NCI-H1048 (cell line): ENCODE measurements around the gene CD93.

Experiments used
- DNase-seq: peaks from one replicate; lab custom pipeline; 2025; lab: John Stamatoyannopoulos, UW

CD93 gene

GRCh38 chr20:23120261-23120660, 34.1 kb upstream of the CD93 start:
- DNase-seq: no peak

DNA sequence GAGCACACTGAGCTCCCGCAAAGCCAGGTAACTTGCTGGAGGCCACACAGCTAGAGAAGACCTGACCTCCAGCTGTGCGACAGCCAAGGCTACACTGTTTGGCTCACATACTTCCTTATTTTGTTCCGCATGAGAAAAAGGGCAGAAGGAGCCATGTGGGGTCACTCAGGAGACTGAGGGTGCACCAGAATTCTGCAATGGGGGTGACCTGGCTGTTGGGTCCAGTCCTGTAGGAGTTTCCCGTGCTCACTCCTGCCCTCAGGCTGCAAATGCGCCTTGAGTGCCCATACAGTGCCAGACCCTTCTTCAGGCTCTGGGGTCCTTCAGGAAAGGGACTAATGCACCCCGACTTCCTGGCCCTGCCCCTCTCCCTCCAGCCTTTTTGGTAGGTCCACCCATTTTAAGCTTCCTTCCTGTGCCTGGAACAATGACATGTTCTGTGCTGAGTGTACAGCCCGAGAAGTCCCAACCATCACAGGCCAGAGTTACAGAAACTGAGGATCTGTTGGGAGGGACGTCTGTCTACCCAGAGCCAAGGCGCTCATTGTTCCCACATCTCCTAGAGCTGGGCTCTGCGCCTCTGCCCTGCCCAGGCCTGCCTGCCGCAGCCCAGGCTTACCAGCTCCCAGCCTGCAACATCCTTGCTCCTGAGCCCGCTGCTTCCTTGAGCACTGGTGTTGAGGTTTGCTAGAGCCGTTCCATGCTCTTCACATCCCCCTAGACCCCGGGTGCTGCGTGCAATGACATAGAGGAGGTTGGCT, 33.5 kb upstream of the CD93 start:
- no peak for DNase-seq

DNA sequence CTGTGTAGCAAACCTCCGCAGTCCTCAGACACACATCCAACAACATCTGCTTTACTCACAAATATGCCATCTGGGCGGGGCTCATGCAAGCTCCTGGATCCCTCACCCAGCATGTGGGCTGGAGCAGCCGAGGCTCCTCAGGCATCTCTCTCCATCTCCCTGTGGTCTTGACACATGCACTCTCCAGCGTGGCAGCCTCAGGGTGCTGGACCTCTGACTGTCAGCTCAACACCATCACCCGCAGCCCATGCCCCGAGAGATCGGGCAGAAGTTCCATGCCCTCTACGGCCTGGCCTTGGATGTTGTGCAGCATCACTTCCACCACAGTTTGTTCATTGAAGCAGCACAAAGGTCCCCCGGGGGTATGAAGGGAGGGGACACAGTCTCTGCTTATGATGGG, 32.6 kb upstream of the CD93 start:
- no peak for DNase-seq

DNA sequence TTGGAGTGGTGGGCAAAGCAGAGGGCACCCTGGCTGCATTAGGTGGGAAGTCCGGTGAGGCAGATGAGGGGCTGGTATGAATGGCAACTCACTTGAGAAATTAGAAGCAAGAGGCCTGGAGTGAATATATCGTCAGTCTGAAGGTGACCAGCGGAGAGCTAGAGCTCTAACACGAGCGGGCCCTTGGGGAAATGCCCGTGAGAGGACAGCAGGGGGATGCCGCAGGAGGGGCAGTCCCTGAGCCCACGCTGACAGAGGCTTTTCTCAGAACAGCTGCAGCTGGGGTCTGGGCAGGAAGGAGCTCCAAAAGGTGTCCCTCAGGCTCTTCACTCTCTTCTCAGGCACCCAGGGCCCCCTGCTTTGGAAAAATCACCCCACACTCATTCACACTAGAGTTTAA, 32.0 kb upstream of the CD93 start:
- no peak for DNase-seq

- no peak for DNase-seq
Measured at GRCh38 chr20:23117738-23118137, 31.6 kb upstream of the CD93 start.

GRCh38 chr20:23116311-23117089, 30.4 kb upstream of the CD93 start:
- no peak for DNase-seq

- no peak for DNase-seq
Measured at GRCh38 chr20:23115822-23116221, 29.7 kb upstream of the CD93 start.

DNA sequence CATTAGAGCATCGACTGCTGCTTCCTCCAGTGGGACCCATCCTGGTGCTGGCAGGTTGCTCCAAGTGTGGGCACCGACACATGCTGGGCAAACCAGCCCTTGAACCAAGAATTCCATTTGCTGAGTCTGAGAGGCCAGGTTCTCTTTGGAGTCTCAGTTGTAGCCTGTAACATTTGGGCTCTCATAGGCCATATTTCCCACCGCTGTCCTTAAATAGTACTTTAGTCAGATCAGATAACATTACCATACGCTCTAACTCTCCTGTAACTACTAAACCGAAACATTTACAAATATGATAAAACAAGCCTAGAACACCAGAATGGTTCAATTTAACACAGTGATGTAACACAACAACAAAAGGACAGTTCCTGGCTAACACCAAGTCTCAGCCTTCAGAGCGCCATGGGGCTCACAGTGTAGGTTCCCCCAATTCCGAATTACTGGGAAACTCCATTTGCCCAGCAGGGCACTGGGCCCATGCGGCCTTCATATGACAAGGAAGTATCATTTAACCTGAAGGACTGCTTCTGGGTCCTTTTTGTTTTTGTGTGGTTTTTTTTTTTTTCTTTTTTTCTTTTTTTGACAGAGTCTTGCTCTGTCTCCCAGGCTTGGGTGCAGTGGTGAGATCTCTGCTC, 28.4 kb upstream of the CD93 start:
- DNase-seq: no peak

GRCh38 chr20:23114018-23114417, 27.9 kb upstream of the CD93 start:
- no peak for DNase-seq

DNA sequence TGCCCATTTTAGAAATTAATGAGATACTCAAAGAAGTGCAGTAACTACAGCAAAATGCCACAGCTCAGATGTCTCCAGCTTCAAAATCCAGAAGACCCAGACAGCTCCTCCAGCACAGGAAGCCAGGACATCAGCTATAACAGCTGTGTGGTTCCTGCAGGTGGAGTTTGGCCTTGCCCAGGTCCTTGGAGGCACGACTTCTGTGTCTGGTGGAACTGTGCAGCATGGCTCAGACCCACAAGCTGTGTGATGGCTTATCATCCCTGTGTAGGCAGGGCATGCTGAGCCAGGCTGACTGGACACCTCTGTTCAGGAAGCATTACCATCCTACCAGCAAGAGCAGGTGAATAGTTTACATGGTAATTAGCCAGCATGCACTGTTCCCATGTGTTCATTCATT, 26.5 kb upstream of the CD93 start:
- DNase-seq: no peak

GRCh38 chr20:23111944-23112342, 25.8 kb upstream of the CD93 start:
- DNase-seq: no peak

DNA sequence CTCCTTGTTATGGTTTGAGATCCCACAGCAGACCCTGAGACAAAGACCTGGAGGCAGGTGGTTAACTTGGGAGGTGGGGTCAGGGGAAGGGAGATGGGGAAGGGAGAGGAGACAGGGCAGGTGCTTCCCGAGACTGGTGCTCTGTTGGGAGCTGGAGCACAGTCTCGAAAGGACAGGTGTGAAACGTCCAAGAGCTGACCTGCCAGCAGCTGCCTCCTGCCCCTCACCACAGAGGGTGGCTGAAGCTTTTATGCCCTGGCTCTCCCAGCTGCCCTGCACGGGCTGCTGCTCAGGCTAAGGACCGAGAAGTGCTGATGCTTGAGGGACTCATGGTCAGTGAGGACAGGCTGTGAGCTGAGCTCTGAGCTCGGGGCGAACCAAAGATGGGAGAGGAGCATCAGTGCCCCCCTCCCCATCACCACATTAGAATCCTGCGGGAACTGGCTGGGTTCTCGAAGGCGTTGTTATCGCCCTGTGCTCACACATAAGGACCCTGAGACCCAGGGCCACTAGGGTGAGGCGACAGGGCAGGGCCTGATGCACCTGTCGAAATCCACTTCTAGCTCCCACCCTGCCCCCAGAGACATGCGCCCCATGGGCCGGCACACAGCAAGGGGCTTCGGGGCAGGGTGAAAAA, 25.3 kb upstream of the CD93 start:
- no peak for DNase-seq

DNA sequence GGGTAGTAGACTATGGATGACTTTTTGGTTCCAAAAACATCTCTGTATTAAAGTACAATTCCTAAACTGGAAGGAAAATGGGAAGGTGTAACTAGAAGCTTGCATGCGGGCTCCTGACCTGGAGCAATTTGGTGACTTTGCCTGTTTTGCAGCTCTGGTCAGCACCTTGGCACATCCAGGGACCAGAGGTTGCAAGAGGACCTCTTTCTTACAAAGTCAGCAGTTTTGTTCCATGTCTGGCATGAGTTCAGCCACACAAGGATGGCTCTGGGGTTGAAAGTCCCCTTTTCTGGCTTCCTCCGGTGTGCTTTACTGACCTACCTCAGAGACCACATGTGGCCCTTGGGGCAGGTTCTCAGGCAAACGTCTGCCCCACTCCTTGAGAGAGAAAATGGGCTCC, 22.7 kb upstream of the CD93 start:
- no peak for DNase-seq

GRCh38 chr20:23107466-23107865, 21.3 kb upstream of the CD93 start:
- DNase-seq: no peak

DNA sequence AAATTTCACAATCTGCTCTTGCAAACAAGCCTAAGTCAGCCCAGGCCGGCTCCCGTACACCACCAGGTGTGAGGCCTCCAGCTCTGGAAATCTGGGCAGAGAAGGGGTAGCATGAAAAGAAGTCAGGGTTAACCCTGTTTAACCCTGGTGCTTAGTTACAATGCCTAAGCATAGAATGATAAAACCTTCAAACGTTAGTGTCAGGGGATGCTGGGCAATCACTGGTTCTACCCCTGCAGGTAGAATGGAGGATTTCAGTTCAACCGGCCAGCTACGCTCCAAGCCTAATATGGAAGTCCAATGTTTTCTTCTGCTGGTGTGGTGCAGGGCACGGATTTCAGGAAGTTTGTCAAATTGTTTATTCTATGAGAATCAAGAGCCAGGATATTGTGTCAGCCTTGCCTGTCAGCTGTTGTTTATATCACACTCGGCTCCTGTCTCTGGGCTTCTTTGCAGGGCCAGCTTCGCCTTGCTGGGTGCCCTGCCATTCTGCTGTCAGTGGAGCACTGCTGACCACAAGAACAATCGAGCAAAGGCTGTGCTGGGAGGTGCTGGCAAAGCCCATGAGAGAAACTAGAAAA, 20.2 kb upstream of the CD93 start:
- no peak for DNase-seq

DNA sequence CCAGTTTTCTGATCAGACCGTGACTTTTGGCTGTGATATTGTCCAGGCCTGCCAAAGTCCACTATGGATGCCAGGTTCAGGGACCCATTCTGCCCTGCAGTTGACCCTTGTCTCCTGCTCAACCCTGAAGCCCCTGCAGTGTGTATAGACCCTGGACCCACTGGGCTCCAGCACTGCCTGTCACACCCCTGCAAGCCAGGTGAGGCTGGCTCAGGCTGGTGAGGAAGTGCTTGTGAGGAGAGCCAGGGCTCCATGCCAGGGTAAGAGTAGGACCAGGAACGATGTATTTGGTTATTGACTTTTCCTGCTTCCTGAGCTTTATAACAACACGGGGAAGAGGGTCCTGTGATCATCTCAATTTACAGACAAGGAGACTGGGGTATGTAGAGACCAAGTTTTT, 19.1 kb upstream of the CD93 start:
- DNase-seq: no peak

GRCh38 chr20:23103284-23104018, 17.3 kb upstream of the CD93 start:
- no peak for DNase-seq

DNA sequence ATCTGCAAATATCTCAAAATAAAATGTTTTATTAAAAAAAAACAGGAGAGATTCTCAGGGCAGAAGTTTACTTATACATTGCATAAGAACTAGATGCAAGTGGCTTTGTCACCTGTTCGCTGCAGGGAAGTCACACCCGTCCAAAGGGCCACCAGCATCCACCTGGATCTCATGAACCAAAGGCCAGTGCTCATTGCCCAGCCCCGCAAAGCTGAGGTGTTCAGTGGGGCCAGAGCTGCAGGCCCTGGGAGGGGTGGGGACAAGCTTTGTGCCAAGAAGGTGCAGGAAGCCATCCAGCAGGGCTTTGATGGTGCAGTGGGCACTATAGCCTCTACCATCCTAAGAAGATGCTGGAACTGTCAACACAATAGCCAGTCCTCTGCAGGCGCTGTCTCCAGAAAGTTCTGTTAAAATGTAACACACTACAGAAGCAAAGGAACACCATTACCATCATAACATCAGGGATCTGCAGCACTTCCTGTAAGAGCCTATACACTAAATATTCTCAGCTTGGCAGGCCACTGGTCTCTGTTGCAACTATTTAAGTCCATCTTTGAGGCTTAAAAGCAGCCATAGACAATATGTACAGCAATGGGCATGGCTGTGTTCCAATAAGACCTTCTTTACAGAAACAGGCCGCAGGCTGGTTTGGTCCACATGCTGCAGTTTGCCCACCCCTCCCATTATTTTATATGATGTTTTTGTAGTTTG, 15.7 kb upstream of the CD93 start:
- DNase-seq: no peak

GRCh38 chr20:23100720-23101107, 14.6 kb upstream of the CD93 start:
- no peak for DNase-seq

DNA sequence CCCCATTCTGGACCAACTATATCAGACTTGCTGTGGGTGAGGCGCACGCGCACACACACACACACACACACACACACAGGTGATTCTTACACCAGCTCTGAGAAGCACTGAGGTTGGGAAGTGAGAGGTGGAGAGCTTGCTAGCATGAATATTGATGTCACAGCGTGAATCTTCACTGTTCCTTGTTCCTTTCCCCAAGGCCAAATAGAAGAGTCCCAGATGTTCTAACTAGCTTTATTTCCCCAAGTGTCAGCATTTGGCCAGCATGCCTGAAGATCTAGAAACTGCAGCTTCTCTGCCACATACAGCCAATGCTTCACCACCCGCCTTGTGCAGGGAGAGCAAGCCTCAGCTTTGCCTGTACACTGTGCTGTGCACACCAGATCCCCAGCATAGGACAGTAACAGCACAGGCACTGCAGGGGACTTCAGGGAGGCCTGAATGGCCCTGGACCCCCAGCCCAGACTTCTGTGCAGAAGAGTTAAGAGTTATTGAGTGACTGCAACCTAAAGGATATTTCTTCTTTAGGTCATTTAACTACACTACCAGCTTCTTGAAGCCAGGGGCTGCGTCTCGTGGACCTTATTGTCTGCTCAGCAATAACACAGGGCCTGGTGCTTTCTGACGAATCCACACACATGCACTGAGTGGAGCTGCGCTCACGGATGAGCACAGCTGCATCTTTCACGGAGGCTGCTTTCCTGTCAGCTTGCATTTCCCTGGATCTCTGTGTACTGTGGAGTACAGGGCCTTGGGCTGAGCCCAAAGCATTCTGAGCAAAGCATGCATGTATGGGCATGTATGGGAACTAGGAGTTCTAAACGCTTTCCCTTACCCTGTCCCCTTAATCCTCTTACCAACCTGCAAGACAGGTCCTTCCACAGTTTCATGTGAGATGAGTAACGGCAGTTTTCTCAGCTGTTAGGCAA, 13.9 kb upstream of the CD93 start:
- no peak for DNase-seq
